M059J (cell line): Measurements from ENCODE around the gene CTCFL. TPM values are rescaled to one million over a fixed set of nuclear protein-coding genes. Genes with fewer than 3 reads are reported as not detected.

Experiments used
- DNase-seq: peaks from one replicate; pipeline ENCODE4 v3.0.0-alpha.2; 2012; ENCODE audit warnings: low read depth
- total RNA-seq: library from RNA; depleted of rRNA; stranded (reverse); fragments of >200 nt; shearing (Covaris generic); gene quantifications from 2 replicates; pipeline ENCODE4 v1.2.3, GENCODE V29; 2014; rRNA removed

Gene CTCFL, protein sequence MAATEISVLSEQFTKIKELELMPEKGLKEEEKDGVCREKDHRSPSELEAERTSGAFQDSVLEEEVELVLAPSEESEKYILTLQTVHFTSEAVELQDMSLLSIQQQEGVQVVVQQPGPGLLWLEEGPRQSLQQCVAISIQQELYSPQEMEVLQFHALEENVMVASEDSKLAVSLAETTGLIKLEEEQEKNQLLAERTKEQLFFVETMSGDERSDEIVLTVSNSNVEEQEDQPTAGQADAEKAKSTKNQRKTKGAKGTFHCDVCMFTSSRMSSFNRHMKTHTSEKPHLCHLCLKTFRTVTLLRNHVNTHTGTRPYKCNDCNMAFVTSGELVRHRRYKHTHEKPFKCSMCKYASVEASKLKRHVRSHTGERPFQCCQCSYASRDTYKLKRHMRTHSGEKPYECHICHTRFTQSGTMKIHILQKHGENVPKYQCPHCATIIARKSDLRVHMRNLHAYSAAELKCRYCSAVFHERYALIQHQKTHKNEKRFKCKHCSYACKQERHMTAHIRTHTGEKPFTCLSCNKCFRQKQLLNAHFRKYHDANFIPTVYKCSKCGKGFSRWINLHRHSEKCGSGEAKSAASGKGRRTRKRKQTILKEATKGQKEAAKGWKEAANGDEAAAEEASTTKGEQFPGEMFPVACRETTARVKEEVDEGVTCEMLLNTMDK
- total RNA-seq = not detected in 2 replicates

DNA sequence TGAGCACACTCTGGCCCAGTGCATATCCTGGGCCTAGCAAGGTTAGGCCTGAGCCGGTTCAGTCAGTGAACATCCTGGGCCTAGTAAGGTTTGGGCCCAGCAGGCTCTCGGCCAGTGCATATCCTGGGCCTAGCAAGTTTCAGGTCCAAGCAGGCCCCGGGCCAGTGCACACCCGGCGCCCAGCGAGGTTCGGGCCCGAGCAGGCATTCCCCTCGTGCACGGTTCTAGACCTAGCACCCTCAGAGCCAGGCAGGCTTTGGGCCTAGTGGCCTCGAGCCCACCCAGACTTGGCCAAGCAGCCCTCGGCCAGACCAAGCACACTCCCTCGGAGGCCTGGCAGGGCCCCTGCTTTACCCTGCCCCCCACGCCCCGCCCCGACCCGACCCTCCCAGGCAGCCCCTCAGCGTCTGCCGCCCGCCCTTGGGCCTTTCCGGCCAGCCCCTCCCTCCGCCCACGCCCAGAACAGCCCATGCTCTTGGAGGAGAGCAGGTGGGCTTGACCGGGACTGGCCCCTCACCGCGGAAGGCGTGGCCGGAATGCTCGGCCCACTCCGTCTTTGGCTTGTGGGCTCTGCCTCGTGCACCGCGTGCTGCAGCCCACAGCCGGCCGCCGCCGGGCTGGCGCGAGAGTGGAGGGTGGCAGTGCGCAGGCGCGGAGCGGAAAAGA is at the start of gene CTCFL:
TSS of gene CTCFL (minus strand) at position 630 of the 666 bp plus-strand sequence. CDS start 935 bp downstream, outside the sequence.
- no peak for DNase-seq

DNA sequence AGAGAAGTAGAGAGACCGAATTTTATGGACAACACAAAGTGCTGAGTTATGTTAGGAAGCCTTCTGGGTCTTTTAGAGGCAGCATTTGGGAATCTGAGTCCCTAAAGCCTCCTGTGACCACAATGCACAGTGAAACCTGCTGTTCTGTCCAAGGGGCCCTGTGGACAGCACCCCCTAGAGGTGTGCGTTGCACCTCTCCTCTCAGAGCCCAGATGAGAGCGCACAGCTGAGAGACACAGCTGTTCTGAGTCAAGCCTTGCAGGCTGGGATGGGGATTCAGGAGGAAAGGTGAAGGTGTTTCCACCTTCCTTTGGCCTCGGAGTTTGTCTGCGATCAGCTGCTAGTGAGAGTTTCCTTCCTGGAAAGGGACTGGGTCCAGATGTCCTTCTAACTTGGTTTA is 49.0 kb upstream of the CTCFL start:
- no peak for DNase-seq

DNA sequence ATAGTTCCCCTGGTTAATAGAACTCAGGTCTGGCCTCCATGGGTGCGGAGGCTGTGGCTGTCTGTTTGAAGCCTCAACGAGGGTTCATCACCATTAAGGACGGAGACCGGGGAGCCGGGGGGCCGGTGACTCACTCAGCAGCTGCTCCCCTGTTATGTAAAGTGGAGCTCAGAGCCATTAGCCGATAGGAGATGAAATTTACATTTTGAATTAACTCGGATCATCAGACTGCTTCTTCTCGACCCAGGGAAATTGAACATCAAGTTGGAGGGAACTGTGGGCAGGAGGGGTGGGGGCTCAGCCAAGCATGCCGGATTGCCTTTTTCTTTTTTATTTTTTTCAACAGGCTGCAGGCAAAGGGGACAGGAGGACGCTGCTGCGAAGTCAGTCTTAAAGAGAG is 48.3 kb upstream of the CTCFL start:
- no peak for DNase-seq

DNA sequence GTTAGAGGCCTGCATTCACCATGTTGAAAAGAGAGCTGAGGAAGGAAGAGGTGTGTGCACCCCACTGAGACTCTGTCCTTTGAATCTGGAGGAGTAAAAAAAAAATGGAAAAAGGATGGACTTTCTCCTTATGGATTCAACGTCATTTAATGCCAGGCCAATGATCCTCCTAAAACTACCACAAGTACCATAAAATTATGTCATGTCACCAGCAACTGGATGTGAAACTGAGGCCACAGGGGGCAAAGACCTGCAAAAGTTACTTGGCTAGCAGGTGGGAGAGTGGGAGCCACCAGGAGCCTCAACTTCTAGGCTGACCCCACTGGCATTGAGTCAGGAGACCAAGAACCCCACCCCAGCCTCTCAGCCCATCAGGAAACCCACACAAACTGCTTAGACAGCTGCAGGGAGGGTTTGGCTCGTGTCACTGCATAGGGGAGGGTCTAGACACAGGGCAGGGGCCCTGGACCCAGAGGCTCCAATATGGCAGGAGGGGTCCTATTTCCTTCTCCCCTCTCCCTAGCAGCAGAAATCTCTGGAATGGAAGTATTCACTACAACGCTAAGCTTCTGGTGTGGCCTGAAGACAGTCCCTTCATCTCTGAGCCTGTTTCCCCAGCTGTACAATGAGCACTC is 47.0 kb upstream of the CTCFL start:
- no peak for DNase-seq

DNA sequence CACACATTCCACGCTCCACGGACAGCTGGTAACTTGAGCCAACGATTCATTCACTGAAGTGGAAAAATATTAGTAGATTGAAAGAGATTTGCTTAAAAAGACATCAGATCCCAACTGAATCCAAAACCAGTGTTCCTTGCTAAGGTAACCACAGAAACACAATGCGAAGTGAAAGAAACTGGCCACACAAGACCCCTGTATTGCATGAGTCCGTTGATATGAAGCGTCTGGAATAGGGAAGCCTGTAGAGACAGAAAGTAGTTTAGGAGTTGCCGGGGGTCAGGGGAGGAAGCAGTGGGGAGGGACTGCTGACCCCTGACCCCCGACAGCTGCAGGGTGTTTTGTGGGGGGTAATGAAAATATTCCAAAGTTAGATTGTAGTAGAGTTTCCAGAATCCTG is 46.0 kb upstream of the CTCFL start:
- DNase-seq = no peak

DNA sequence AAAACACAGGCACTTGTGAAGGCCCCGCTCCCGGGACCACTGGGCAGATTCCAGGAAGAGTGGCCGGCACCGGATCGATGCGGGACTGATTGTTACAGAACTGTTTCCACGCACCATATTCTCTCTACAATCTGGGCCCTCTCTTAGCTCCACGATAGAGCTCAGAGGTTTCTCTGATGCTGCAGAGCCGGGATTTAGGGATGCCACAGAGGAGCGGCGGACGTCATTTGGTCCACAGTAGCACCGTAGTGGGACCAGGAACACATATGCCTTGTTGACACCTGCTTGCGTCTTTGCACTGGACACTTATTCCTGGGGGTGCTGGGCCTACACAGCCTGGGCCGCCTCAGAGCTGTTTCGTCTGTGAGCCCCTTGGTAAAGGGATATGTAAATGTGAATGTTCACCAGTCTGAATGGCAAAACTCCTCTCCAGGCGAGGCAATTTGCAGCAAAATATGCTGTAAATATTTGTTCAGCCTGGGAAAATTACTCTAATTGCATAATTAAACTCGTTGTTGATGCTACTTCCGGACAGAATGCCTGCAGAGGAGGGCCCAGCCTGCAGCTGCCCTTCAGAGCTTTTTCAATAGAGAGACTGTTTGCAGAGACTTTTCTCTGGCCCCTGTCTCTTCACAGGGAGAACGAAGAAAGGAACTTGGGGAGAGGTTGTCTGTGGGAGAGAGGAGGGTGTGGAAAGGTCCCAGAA is 45.4 kb upstream of the CTCFL start:
- DNase-seq = no peak

DNA sequence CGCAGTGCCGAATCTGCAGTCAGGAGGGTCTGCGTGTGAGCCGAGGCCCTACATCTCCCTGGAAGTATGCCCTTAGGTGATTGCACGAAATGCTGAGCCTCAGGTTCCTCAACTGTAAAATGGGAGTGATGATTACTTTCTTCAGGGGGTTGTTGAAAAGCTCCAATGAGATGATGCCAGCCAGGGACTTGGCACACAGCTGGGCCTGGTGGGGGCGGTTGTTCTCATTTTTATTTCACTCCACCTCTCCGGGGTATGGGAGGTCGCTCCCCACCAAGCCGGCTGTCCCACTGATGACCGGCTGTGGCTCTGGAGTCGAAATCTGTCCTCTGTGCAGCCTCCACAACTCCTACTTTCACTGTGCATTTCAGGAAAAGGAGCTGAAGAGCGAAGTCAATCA is 44.0 kb upstream of the CTCFL start:
- DNase-seq = no peak

DNA sequence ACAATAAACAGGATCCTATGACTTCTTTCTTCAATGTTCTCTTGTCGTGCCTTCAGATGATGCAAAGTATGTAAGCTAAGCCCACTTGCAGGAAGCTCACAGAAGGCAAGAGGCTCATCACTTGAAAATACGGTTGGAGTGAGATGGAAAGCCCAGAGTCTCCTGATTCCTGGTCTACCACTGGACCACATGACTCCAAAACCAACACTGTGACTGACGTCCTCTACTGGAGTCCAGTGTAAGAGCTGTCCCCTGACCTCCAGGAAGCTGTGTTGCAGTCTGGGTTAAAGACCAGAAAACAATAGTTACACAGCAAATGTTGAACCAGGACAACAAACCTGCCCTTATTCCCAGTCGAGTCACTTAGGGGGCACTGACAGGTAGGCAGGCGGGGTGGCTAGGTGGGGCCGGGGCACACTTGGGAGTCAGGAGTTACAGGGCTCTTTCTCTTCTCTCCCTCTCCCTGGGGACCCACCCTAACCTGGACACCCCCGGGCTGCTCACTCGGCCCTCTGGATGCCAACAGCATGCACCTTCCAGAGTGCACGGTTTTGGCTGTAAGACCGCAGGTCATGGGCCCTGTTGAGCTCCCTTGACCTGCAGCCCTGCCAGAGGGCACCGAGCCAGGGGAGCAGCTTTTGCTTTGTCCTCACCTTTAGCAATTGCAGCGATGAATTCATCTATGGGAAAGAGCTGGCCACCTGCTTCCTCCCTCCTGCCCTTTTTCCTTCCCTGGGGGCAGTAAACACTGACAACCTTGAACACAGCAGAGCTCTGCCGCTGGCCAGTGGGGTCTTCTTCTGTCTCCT is 43.4 kb upstream of the CTCFL start:
- no peak for DNase-seq

DNA sequence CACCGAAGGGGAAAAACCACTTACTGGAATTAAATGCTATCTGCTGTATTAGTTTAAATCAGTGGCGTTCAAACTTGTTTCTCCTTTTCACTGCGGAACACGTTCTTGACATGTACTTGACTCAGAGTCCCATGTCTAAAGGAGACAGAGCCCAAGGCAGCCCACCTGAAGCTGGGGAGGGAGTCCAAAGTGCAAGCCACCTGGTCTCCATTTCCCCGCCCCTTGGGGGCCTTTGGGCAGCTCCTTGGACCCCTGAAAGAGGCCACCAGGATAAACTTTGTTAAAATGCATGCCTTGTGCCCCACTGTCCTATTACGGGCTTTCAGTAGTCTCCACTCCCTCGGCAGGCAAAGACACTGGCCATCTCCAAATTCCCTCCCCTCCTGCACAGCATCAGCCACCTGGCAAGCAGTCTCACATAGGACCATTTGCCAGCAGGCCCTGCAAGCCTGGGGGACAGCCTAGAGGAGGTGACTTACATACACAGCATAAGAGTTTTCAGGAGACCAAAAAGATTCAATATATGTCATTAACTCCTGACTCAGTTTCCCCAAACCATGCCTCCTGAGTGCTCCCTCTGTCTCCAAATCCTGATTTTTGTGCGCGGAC is 42.6 kb upstream of the CTCFL start:
- no peak for DNase-seq

DNA sequence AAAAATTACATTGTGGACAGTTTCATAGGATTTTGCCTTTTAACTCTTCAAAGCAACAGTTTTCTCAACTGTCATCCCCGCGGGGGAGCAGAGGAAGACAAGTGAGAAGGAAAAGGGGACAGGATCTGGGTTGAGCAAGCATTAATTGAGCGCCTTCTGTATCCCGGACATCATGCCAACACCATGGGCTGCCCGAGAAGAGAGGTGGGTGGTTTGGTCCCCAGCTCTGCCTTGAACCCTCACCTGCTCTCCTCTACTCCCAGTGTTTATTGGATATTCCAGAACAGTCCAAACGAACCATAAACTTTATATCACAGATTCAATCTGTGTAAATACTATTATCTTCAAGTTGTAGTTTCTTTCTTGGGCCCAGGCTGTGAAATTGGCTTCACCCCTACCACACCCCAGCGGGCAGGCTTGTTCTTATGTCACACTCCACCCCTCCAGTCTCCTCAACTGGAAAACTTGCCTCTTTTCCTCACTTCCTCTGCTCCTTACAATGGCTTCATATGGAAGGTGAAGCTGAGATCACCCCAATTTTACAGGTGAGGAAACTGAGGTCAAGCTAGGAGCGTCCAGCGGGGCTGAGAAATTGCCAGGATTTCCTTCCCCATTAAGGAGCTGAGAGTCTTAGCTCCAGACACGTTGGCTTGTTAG is 42.0 kb upstream of the CTCFL start:
- DNase-seq = no peak

DNA sequence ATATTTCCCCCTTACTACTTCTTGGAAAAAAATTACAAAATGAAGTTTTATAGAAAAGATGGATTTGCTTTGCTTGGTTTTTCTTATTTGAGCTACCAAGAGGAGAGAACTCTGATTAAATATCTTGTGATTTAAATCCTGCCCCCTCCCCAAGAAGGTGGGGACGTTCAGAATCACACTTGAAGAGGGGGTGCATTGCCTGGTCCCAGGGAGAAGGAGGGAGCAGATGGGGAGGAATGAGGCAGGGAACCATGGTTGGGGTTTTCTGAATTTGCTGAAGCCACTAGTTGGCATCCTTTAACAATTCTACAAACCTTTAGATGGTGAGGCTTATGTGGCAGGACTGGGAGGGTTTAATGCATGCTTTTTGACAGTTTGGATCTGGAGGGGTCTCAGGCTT is 41.5 kb upstream of the CTCFL start:
- no peak for DNase-seq

DNA sequence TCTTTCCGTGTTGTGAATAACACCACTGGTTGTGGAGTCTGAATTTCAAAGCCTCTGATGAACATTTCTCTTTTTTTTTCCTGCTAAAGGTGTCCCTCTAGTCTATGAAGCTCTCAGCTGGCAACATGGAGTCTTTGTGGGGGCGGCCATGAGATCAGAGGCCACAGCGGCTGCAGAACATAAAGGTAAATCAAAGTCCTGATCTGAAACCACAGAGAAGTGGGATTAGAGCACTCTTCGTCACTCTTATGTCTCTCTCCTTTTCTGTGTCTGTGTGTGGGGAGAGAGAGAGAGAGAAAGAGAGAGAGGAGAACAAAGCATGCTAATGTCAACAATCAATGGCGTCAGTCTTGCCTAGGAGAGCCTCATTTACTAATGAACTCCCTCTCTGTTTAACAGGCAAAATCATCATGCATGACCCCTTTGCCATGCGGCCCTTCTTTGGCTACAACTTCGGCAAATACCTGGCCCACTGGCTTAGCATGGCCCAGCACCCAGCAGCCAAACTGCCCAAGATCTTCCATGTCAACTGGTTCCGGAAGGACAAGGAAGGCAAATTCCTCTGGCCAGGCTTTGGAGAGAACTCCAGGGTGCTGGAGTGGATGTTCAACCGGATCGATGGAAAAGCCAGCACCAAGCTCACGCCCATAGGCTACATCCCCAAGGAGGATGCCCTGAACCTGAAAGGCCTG is 40.2 kb upstream of the CTCFL start:
- DNase-seq = no peak

DNA sequence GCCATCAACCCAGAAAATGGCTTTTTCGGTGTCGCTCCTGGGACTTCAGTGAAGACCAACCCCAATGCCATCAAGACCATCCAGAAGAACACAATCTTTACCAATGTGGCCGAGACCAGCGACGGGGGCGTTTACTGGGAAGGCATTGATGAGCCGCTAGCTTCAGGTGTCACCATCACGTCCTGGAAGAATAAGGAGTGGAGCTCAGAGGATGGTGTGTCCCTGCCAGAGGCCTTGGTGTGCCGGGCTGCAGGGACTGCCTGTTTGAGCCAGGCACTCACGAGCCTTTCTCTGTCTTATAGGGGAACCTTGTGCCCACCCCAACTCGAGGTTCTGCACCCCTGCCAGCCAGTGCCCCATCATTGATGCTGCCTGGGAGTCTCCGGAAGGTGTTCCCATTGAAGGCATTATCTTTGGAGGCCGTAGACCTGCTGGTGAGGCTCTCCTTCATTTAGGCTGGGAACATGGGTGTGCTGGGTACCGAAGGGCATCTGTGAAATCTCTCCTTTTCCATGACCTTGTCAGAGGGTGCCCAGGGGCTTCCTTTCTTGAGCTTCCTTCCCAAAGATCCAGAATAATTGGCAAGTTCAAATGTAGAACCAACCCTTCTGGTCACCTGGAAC is 39.4 kb upstream of the CTCFL start:
- no peak for DNase-seq

DNA sequence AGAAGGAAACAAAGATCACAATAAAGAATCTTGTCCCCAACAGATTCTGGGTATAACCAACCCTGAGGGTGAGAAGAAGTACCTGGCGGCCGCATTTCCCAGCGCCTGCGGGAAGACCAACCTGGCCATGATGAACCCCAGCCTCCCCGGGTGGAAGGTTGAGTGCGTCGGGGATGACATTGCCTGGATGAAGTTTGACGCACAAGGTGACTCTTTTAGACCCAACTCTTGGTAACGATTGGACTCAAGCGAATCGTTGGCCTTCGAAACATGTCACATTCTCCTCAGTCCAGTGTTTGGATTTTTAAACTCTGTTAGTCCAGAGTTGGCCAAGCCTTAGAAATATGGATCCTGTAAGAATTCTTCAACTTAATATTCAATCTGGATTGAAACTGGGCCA is 38.6 kb upstream of the CTCFL start:
- no peak for DNase-seq

DNA sequence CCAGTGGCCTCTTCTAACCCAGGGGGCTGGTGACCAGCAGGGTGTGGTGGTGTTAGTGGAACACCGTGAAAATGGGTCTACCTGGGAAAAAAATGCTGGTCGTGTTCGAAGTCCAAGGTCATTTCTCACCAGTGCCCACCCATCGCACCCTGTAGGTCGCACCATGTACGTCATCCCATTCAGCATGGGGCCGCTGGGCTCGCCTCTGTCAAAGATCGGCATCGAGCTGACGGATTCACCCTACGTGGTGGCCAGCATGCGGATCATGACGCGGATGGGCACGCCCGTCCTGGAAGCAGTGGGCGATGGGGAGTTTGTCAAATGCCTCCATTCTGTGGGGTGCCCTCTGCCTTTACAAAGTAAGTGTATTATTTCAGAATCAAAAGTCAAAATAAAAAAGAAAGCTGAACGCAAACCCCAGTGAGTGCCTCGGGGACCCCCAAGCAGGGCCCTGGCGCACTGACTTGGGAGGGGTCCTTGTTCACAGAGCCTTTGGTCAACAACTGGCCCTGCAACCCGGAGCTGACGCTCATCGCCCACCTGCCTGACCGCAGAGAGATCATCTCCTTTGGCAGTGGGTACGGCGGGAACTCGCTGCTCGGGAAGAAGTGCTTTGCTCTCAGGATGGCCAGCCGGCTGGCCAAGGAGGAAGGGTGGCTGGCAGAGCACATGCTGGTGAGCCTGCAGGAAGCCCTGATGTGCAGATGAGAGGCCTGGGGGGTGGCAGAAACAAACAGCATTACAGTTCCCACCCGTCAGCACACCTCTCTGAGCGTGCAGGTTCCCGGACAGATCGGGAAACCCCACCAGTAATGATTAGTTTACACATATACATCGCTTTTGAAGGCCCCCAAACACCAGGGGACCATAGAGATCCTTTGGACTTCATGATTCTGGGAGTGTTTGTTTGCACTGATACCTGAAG is 37.9 kb upstream of the CTCFL start:
- DNase-seq = no peak

DNA sequence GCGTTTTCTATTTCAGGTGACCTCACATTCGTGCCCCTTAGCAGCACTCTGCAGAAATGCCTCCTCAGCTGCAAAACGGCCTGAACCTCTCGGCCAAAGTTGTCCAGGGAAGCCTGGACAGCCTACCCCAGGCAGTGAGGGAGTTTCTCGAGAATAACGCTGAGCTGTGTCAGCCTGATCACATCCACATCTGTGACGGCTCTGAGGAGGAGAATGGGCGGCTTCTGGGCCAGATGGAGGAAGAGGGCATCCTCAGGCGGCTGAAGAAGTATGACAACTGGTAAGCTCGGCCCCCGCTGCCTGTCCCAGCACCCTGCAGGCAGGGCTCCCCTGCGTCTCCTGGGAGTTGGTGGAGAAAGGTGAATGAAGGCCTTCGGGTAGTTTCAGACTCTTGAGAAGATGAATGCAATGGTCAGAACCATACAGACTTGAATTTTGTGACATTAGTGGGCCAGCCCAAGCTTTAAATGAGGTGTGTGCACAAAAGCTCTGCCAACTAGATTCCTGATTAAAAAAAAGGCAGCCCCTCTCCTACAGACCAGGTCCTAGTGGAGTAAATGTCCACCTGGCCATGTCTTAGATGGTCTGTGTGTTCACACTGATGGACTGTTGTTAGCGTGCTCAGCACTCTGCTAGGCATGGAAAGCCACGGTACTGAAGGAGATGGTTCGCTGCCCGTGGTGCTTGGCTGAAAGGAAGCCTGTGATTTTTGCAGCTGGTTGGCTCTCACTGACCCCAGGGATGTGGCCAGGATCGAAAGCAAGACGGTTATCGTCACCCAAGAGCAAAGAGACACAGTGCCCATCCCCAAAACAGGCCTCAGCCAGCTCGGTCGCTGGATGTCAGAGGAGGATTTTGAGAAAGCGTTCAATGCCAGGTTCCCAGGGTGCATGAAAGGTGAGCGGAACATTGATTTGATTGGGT is 36.7 kb upstream of the CTCFL start:
- DNase-seq = no peak
